ENCODE results near the gene FAM117A.

FAM117A gene

DNA sequence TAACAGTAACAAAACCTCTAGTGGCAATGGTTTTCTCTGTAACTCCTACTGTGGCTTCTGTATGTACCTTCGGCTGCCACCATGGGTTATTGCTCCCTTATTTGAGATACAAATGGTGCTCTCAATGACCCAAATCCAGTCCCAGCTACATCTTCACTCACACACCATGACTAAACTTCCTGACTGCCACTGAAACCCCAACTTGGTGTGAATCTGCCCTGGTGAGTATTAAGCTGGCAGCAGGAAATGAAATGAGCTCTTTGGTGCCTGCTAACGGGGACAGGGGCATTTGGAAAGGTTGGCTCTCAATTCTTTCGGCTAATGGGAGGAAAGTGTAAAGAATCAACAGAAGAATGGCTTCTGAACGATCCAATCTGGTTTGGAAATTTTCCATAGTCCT is 48.7 kb downstream of the FAM117A start:
- in situ Hi-C loops (cut with MboI; ENCODE audit: low sequenced_read_pairs): no loop called here

DNA sequence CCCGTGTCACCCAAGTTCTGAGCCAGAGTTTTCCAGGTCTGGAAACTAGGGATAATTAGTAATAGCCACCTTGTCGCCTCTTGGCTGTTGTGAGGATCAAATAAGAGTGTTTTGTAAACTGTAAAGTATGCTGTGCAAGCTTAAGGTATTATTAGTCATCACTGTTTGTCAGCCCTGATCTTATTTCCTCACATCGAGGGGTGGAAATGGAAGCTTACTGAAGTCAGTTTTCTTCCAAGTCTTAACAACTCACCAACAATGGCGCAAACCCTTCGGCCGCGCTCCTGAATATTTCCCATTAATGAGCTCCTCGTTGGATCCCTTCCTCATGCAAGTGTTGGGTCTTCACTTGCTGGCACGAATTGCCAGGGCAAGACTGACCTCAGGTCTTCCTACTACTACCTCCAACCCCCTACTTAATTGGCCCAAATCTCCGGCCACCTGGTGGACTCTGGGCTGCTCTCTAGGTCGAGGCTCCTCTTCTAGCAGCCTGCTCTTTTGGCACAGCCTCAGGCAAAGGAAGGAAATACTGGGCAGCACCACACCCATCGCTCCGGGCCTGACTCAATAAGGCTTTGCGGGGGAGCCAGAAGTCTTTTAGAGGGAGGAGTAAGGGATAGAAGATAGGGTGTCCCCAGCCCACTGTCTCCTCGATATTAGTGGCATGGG is 55.3 kb downstream of the FAM117A start:
- in situ Hi-C loops (cut with MboI; ENCODE audit: low sequenced_read_pairs): no loop called here

DNA sequence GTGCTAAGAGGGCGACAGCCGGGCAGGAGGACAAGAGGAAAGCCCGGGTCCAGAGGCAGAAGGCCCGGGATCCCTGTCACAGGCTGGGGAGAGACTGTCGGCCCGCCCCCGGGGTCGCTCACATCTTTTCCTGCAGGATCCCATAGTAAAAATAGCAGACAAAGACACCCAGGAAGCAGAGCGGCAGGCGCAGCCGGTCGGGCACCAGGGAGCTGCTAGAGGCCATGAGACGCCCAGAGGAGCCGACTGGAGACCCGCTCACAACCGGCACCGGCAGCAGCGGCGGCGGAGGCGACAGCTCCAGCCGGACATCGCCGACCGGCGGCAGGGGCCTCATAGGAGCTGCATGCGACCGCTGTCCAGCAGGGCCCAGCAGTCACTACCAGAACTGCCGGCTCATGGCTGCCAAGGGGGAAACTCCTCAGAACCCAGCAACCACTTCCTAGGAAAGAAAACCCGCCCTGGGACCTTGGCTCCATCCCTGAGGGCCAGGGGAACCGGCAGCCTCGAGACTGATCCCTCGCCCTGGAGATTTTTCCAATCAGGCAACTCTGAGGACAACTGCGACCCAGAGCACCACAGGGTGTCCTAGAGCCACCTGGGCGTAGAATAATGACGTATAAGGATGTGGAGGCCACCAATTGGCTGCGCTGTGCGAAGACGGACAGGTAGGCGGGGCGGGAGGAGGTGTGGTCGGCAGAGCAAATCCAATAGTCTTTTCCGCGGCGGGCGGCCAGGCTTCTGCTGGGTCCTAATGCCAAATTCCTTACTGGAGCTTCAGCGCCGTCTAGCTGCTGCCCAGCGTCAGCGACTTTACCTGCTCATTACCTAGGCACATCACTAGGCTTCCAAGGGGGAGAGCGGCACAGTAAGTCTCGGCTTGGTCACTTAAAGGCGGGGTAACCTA is 56.1 kb downstream of the FAM117A start, which contains the start of gene SLC35B1:
SLC35B1 (minus strand) TSS at position 357 of the 907 bp plus-strand sequence; CDS start at position 226, 131 bp downstream.
- in situ Hi-C loops (cut with MboI; ENCODE audit: low sequenced_read_pairs): no loop called here

DNA sequence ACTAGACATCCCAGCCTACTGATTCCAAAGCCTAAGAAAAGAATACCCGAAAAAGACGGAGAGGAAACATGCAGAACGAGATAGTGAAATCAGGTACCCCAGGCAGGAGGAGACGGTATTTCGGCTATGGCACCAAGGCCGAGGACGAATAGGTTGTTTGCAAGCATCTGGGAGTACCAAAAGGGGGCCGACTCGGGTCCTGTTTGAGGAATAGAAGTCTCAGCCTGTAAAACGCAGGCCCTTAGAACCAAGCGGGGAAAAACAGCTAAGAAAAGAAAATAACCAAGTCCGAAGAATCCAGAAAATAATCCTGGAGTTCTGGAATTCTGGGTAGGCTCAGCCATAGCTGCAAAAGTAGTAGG is 56.7 kb downstream of the FAM117A start:
- in situ Hi-C loops (cut with MboI; ENCODE audit: low sequenced_read_pairs): no loop called here

DNA sequence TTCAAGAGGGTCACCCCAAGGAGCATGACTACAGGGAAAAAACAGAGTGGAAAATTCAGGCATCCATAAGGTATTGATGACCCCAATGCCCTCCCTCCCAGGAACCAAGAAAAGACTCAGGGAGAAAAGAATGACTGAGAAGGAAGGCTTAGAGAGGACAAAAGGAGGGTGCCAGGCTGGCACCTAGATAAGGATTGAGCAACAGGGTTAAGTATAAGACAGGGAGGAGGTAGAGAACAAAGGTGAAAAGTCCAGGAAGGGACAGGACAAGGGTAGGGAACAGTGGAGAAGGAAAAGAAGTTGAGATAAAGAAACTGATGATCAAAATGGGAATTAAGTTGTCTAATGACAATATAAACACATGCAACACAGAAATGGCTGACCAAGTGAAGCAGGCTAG is 58.7 kb downstream of the FAM117A start:
- in situ Hi-C loops (cut with MboI; ENCODE audit: low sequenced_read_pairs): no loop called here

DNA sequence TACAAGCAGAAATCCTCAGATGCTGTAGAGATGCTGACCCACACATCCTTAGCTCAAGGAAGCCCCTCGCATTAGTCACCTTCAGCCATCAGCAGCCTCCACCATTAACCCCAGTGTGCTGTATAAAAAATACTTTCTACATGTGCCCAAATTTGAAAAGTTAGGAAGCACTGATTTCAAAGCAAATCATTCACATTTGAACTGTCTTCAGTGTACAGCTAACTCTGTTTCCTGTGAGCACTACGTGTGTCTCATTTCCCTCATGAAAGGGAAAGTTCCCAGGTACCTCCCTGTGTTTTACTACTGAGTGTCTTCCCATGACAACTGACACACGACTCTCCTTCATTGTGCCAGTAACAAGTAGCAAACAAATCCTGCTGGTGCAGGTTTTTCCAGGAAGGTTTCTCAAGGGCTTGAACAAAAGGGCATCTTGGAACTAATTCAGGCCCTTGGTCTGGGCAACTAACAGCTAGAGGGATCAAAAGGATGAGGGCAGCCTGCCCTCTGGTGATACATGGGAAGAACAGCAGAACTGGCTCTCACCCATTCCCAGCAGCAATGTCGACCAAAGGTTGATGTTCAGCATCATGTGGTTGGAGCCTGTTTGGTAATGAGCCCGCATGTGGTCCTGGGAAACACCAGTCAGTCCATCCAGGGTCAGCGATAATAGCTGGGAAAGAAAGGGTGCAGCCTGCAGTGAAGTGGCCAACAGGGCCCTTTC is 60.2 kb downstream of the FAM117A start:
- in situ Hi-C loops (cut with MboI; ENCODE audit: low sequenced_read_pairs): no loop called here

DNA sequence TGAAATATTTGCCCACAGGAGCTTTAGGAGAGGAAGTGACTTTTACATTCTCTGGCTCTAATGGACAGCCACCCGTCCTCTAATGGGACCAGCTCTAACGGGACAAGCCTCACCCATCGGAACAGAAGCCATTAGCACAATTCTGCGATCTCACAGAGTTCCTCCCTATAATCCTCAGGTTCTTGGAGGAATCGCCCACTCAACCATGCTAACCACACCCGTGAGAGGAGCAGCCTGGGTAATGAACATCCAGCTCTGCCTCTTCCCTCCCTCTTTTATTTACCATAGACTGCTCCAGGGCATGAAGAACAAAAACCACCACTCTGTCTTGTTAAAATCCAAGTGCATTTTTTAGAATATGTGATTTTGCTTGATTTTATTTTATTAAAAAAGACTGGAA is 63.0 kb downstream of the FAM117A start:
- in situ Hi-C loops (cut with MboI; ENCODE audit: low sequenced_read_pairs): no loop called here

DNA sequence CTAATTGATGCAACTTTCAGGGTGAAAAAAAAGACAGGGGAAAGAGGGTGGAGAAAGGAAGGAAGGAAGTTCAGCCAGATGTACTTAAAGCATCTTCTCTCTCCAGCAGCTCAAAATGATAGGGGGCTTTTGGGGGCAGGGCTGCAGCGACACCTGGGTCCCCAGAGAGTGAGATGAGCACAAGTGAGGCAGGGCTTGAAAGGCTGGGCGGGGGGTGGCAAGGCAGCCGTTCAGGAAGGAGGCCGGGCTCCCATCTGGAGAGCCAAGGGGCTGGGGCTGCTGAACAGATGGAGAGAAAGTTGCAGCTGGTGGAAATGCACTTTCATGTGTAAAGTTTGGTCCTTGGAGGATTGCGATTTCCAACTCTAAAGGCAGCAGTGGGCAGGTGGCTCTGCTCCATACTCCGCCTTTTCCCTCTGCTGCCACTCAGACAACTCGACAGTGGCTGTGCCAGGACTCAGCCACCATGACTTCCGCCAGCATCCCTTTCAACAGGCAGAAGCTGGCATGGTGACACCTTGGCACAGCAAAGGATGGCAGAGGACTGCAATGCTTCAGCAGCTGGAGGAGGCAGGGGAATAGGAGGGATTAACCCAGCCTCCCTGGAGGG is 63.9 kb downstream of the FAM117A start:
- in situ Hi-C loops (cut with MboI; ENCODE audit: low sequenced_read_pairs): loop anchor here (25.0 kb wide), 1 partner anchor 138 kb away; no protein-coding TSS in a partner anchor

DNA sequence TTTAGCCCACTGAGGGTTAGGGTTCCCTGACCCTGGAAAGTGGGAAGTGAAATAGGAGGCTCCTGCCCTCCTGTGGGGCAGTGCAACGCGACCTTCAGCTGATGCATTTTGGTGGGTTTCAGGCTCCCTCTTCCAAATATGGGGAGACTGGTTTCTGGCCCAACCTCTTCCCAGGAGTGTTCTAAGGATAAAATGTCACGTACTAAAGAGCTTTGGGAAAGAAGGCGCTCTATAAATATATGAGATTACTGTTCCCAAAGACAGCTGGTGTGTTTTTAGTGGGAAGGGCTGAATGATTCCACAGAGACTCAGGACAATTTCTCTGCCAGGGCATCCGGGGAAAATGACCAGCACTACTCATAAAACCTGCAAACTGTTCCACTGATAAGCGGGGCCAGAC is 65.9 kb downstream of the FAM117A start:
- in situ Hi-C loops (cut with MboI; ENCODE audit: low sequenced_read_pairs): loop anchor here (25.0 kb wide), 1 partner anchor 136 kb away; no protein-coding TSS in a partner anchor

DNA sequence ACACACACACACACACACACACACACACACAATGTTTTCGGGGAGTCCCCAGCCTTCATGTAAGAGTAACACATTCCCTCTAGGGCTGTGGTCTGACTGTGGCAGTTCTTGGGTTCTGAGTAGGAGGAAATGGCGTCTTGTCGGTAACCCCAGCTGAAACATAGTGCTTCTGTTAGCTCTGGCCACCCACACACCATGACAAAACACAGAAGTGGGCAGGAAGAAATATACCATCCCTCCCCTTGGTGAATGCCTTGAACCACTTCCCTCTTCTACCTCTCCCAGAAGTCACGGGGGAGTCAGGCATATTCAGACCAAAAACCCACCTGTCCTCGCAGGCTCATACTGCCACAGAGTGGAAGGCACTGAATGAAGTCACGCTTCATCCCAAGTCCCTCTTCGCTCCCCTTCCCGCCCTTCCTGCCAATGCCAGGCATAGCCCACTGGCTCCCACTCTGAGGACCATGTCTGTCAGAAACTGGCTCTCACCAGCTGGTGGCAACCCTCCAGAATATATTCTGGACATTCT is 67.6 kb downstream of the FAM117A start:
- in situ Hi-C loops (cut with MboI; ENCODE audit: low sequenced_read_pairs): loop anchor here (25.0 kb wide), 1 partner anchor 134 kb away; no protein-coding TSS in a partner anchor

DNA sequence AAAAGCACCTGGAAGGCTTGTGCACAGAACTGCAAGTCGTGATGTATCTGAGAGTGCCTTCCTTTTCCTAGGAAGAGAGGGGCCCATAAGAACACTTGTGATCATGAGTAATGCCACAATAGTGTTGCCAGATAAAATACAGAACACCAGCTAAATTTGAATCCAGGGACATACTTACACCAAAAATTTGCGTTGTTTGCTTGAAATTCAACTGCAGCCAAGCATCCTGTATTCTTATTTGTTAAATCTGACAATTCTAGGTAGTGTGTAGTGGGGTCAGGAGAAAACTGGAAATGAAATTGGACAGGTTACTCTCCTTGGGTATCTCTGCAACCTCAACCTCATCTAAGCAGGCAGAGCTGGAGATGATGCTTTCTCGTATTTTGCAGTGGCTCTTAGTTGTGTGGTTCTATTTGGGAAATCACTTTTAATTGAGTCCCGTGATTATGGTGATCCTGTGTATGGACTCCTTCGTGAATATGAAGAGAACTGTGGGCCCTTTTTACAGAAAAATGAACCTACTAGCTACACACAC is 68.2 kb downstream of the FAM117A start:
- in situ Hi-C loops (cut with MboI; ENCODE audit: low sequenced_read_pairs): loop anchor here (25.0 kb wide), 1 partner anchor 133 kb away; no protein-coding TSS in a partner anchor

DNA sequence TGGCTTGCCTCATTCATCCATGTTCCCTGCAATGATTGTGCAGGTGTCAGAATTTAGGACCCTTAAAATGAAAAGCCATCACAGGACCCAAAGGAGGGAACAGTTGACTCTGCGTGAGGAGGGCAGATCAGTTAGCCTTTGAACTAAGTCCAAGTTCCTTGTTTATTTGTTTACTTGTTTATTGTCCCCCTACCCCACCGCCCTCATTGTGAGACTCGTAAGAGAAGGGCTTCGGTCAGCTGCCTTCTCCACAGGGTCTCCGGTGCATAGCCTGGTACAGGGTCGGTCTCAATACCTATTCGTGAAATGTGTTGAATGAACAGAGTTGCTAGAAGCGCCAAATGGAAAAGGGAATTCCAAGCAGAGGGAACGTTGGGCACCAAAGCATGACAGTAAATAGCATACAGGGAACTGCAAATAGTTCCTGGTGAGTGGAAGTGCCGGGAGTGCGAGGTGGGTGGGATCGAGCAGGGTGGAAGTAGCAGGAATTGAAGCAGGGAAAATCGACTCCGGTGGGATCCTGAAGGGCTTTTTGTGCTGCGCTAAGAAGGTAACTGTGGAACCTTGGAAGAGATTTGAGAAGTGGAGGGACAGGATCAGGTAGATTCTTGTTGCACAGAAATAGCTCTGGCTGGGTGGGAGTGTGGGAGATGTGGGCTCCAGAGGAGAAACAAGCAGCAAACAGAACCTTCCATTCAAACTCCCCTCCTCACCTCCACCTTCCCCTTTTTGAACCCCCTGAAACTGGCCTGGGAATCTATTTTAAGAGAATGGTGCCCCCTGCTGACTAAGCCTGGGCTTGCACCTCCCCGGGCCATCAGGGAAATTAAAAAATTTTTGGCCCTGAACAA is 68.9 kb downstream of the FAM117A start:
- in situ Hi-C loops (cut with MboI; ENCODE audit: low sequenced_read_pairs): loop anchor here (25.0 kb wide), 1 partner anchor 133 kb away; no protein-coding TSS in a partner anchor

DNA sequence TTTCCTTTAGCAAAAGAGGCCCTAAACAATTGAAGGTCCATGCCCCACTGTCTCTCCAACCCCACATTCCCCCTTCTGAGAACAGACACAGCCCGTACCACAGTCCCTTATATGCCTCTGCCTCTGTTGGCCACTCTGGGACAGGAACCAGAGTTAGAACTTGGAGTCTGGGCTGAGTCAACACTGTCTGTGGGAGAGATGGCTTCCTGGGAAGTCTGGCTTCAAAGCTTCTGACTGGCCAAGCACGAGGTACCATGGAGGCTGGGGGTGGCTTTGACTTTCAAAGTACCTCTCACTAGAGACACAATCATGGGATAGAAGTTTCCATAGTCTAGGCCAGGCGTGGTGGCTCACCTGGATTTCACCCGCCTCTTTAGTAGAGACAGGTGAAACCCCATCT is 71.2 kb downstream of the FAM117A start:
- in situ Hi-C loops (cut with MboI; ENCODE audit: low sequenced_read_pairs): loop anchor here (25.0 kb wide), 1 partner anchor 130 kb away; no protein-coding TSS in a partner anchor

DNA sequence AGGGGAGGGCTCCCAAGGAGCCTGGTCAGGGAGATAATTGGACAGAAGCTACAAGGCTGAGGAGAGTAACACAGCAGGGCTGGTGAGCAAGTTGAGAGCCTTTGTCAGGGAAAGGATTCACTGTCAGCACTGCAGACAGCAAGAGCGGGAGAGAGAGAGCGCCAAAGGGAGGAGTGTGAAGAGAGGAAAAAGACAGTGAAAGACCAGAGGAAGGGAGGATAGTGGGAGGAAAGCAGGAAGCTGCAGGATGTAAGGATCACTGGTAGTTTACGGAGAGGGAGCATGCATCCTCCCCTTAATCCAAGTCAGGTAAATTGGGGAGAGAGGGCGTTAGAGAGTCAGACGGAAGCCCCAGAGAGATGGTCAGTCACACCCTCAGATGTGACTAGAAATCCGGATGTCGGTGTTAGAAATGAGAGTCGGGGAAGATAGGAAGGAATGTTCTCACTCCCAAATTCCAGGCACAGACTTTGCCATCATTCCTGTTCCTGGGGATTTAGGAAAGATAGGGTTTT is 72.2 kb downstream of the FAM117A start:
- in situ Hi-C loops (cut with MboI; ENCODE audit: low sequenced_read_pairs): loop anchor here (25.0 kb wide), 1 partner anchor 129 kb away; no protein-coding TSS in a partner anchor

DNA sequence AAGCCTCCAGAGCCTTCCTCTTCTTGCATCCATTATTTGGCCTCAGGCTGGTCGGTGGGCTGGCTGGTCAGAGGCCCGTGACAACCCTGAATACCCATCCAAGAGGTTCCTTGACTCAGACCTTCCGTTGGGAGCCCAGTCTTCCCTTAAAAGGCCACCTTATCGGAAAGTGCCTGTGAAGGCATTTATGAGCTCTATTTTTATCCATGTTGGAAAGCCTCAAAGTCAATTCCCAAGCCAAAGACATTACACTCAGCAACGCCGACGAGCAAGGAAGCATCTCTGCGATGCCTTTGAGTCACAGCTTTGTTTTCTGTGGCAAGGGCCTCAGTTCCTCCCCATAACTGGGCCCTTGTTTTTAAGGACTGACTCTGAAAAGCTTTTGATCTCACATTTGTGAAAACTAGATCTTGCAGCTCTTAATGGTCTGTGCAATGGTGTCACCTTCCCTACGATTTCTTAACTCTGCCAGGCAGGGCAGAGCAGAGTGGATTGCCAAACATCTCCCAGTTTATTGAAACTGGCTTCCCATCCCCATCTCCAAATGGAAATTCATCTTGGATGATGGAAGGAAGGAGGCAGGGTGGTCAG is 72.8 kb downstream of the FAM117A start:
- in situ Hi-C loops (cut with MboI; ENCODE audit: low sequenced_read_pairs): loop anchor here (25.0 kb wide), 1 partner anchor 129 kb away; no protein-coding TSS in a partner anchor

DNA sequence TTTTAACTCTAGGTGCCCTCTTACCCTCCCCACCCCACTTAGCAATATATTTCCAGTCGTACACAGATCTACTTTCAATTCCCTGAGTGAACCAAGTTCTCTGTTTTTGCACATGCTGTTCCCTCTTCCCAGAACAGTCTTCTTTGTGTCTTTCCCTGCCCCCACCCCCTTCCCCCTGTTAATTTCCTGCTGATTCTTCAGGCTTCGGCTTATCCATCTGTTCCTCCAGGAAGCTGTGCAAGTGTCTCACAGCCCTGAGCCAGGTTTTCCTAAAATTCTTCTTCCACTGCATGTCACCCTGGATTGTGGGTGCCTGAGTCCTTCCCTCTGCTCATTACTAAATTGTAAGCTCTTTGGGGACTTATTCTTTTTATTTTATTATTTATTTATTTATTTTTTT is 73.7 kb downstream of the FAM117A start:
- in situ Hi-C loops (cut with MboI; ENCODE audit: low sequenced_read_pairs): loop anchor here (25.0 kb wide), 1 partner anchor 128 kb away; no protein-coding TSS in a partner anchor

DNA sequence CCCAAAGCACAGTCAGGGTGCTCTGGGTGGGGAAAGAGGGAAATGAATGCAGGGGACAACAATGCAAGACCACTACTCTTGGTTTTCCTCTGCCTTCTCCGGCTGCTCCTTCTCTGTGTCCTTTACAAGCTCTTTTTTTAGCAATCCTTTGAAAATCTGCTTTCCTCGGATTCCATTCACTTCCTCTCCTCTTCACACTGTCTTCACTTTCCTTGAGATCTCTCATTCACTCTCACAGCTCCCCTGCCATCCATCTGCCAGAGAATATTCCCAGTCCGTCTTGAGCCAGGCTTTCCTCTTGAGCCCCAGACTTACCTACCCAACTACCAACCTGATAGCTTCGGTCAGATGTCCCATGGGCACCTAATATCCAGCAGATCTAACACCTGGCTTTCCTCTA is 75.1 kb downstream of the FAM117A start:
- in situ Hi-C loops (cut with MboI; ENCODE audit: low sequenced_read_pairs): loop anchor here (25.0 kb wide), 1 partner anchor 127 kb away; no protein-coding TSS in a partner anchor

DNA sequence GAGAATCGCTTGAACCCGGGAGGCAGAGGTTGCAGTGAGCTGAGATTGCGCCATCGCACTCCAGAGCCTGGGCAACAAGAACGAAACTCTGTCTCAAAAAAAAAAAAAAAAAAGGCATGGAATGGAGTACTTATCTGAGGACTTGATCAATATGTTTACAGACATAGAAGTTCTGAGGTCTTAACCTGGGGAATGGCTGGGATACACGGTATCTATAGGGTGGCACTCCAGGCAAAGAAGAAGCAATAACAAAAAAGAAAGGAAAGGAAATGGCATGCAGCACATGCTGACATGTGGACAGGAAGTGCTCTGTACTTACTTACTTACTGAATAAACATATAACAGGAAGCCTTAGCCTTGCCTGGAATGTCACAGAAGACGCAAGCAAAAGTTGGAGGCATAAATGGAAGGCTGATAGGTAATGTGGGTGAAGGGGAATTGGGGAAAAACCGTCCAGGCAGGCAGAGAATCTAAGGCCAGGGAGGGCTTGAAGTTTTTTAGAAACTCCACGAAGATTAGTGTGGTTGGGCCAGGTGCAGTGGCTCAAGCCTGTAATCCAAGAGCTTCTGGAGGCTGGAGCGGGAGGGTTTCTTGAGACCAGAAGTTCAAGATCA is 75.9 kb downstream of the FAM117A start:
- in situ Hi-C loops (cut with MboI; ENCODE audit: low sequenced_read_pairs): loop anchor here (25.0 kb wide), 1 partner anchor 126 kb away; no protein-coding TSS in a partner anchor
